K562 (cell line): Measurements from ENCODE around the gene ATRAID. TPM values are rescaled to one million over a fixed set of nuclear protein-coding genes. Genes with fewer than 3 reads are reported as not detected.

Experiments
- DNMT1 ChIP-seq: fragments of 450-650 bp; IDR thresholded peaks from 2 replicates; pipeline ENCODE4 v1.6.1; 2016; ENCODE audit warnings: antibody characterized with exemption, mild to moderate bottlenecking
- ZBTB43 ChIP-seq: sonication (generic); formaldehyde crosslinking; IDR thresholded peaks from 2 replicates; pipeline ENCODE4 v1.8.0; 2023; ENCODE audit warnings: mild to moderate bottlenecking, missing genetic modification reagents
- ZNF609 ChIP-seq: sonication (generic); formaldehyde crosslinking; IDR thresholded peaks from 2 replicates; pipeline ENCODE4 v1.8.1; 2023; ENCODE audit warnings: missing genetic modification reagents, mild to moderate bottlenecking, borderline replicate concordance
- polyA plus RNA-seq, 8 experiments: library from polyadenylated mRNA; depleted of rRNA in 4 of 8; stranded (reverse) in 5 of 8; unstranded in 3 of 8; fragments of >200 nt; fragmentation: Nextera tagmentation in 2 of 8; fragmentation: Illumina TruSeq in 1 of 8; extraction: Ambion mirVana in 2 of 8; extraction: Trizol in 1 of 8; gene quantifications; 2 replicates each; pipeline versions ENCODE4 v1.2.1 to v1.2.3, GENCODE V29; 2011 to 2014; ENCODE audit warnings: inconsistent platforms in 1 of 8, missing spikeins in 1 of 8
- total RNA-seq, 7 experiments: library from RNA; depleted of rRNA in 6 of 7; stranded (reverse); fragments of >200 nt in 6 of 7; fragmentation: Illumina TruSeq in 2 of 7; extraction: Trizol in 2 of 7; gene quantifications; 2 replicates each; pipeline versions ENCODE4 v1.2.1 to v1.2.3, GENCODE V29; 2011 to 2021; ENCODE audit warnings: low replicate concordance in 1 of 7

The ATRAID gene
- total and polyA plus RNA-seq, 9 of the 15 experiments (the other 6 are each of a cell fraction or from before 2014, with no cell fraction given) = 70.2 to 187 (median 108) TPM

GRCh38 chr2:27186613-27187345 lies 25.1 kb upstream of the ATRAID start (continued):
- TF ChIP-seq ZNF609 (CRISPR knock-in tag) = no peak
- no peak for TF ChIP-seq DNMT1
- no peak for TF ChIP-seq ZBTB43
